Measurements from ENCODE around the gene IMPA2.

IMPA2 gene

GRCh38 chr18:12009581-12010140 lies 28.4 kb downstream of the IMPA2 start:
- Histone ChIP-seq H3K4me3 (ENCODE audit: low read length) (no peak overlapping the region), H3K4me2 (ENCODE audit: low read length) (no peak overlapping the region), H2AFZ (ENCODE audit: low read depth, low read length) (no peak overlapping the region), H4K20me1 (ENCODE audit: insufficient read depth, low read length) (no peaks in the 10 kb centered on the region), H3K79me2 (ENCODE audit: low read length) (no peaks in the 10 kb centered on the region), H3K36me3 (replicated peaks; ENCODE audit: low read depth, low read length) (no peaks in the 10 kb centered on the region), H3K27me3 (ENCODE audit: low read depth, low read length) (no peaks in the 10 kb centered on the region), H3K9me3 (ENCODE audit: insufficient read depth, low read length) (no peaks in the 10 kb centered on the region), H3K27ac (ENCODE audit: low read length) (no peak overlapping the region), H3K9ac (ENCODE audit: low read length) (no peak overlapping the region), H3K4me1 (ENCODE audit: low read length) (no peaks in the 10 kb centered on the region)
- no peak for TF ChIP-seq EZH2phosphoT487 (IDR thresholded peaks at IDR 0.05; ENCODE audit: low read depth)
- no peak for TF ChIP-seq CTCF (IDR thresholded peaks at IDR 0.05; ENCODE audit: low read depth, low read length)

- H3K9me3 ChIP-seq (ENCODE audit: insufficient read depth, low read length) = no peaks in the 10 kb centered on the region
- H4K20me1 ChIP-seq (ENCODE audit: insufficient read depth, low read length) = no peaks in the 10 kb centered on the region
- no peaks in the 10 kb centered on the region for H3K36me3 ChIP-seq (replicated peaks; ENCODE audit: low read depth, low read length)
- H3K79me2 ChIP-seq (ENCODE audit: low read length) = no peaks in the 10 kb centered on the region
- H2AFZ ChIP-seq (ENCODE audit: low read depth, low read length) = no peak overlapping the region
- no peak overlapping the region for H3K4me2 ChIP-seq (ENCODE audit: low read length)
- no peak overlapping the region for H3K9ac ChIP-seq (ENCODE audit: low read length)
- H3K27ac ChIP-seq (ENCODE audit: low read length) = no peak overlapping the region
- H3K4me1 ChIP-seq (ENCODE audit: low read length) = no peaks in the 10 kb centered on the region
- no peak overlapping the region for H3K4me3 ChIP-seq (ENCODE audit: low read length)
- TF ChIP-seq EZH2phosphoT487 (IDR thresholded peaks at IDR 0.05; ENCODE audit: low read depth) (no peak), CTCF (IDR thresholded peaks at IDR 0.05; ENCODE audit: low read depth, low read length) (no peak)
- H3K27me3 ChIP-seq (ENCODE audit: low read depth, low read length) = no peaks in the 10 kb centered on the region
These were observed 29.0 kb downstream of the IMPA2 start for GRCh38 chr18:12010187-12010802.

- no peaks in the 10 kb centered on the region for H3K79me2 ChIP-seq (ENCODE audit: low read length)
- H2AFZ ChIP-seq (ENCODE audit: low read depth, low read length) = no peak overlapping the region
- H3K9me3 ChIP-seq (ENCODE audit: insufficient read depth, low read length) = no peaks in the 10 kb centered on the region
- no peak overlapping the region for H3K4me2 ChIP-seq (ENCODE audit: low read length)
- no peaks in the 10 kb centered on the region for H3K4me1 ChIP-seq (ENCODE audit: low read length)
- no peaks in the 10 kb centered on the region for H4K20me1 ChIP-seq (ENCODE audit: insufficient read depth, low read length)
- H3K27me3 ChIP-seq (ENCODE audit: low read depth, low read length) = no peaks in the 10 kb centered on the region
- H3K9ac ChIP-seq (ENCODE audit: low read length) = no peak overlapping the region
- TF ChIP-seq CTCF (IDR thresholded peaks at IDR 0.05; ENCODE audit: low read depth, low read length) = no peak
- TF ChIP-seq EZH2phosphoT487 (IDR thresholded peaks at IDR 0.05; ENCODE audit: low read depth) = no peak
- no peak overlapping the region for H3K27ac ChIP-seq (ENCODE audit: low read length)
- no peaks in the 10 kb centered on the region for H3K36me3 ChIP-seq (replicated peaks; ENCODE audit: low read depth, low read length)
- H3K4me3 ChIP-seq (ENCODE audit: low read length) = no peak overlapping the region
These were observed 30.1 kb downstream of the IMPA2 start for GRCh38 chr18:12011199-12011956.

- H3K9me3 ChIP-seq (ENCODE audit: insufficient read depth, low read length) = no peaks in the 10 kb centered on the region
- no peak overlapping the region for H3K9ac ChIP-seq (ENCODE audit: low read length)
- no peak overlapping the region for H3K4me3 ChIP-seq (ENCODE audit: low read length)
- H3K4me1 ChIP-seq (ENCODE audit: low read length) = no peaks in the 10 kb centered on the region
- no peaks in the 10 kb centered on the region for H3K27me3 ChIP-seq (ENCODE audit: low read depth, low read length)
- H3K36me3 ChIP-seq (replicated peaks; ENCODE audit: low read depth, low read length) = no peaks in the 10 kb centered on the region
- no peak overlapping the region for H3K27ac ChIP-seq (ENCODE audit: low read length)
- H3K4me2 ChIP-seq (ENCODE audit: low read length) = no peak overlapping the region
- no peak overlapping the region for H2AFZ ChIP-seq (ENCODE audit: low read depth, low read length)
- H3K79me2 ChIP-seq (ENCODE audit: low read length) = no peaks in the 10 kb centered on the region
- H4K20me1 ChIP-seq (ENCODE audit: insufficient read depth, low read length) = no peaks in the 10 kb centered on the region
- TF ChIP-seq CTCF (IDR thresholded peaks at IDR 0.05; ENCODE audit: low read depth, low read length) (no peak), EZH2phosphoT487 (IDR thresholded peaks at IDR 0.05; ENCODE audit: low read depth) (no peak)
These were observed 30.7 kb downstream of the IMPA2 start for GRCh38 chr18:12011957-12012549.

Measured in OCI-LY3 (cell line).